ENCODE measurements around the gene MCEMP1. TPM values are rescaled to one million over a fixed set of nuclear protein-coding genes. Genes with fewer than 3 reads are reported as not detected.

The MCEMP1 gene
- not detected for total RNA-seq (2021; ENCODE audit: unreplicated experiment)
- not detected for polyA plus RNA-seq (2012; ENCODE audit: insufficient read length)
- not detected for Bru-seq, nascent RNA
- not detected for BruChase-seq, experiment 1, labeled RNA remaining after a 2-hour chase
- BruChase-seq, experiment 2, labeled RNA remaining after a 6-hour chase: not detected
- long read RNA-seq: 0 reads

DNA sequence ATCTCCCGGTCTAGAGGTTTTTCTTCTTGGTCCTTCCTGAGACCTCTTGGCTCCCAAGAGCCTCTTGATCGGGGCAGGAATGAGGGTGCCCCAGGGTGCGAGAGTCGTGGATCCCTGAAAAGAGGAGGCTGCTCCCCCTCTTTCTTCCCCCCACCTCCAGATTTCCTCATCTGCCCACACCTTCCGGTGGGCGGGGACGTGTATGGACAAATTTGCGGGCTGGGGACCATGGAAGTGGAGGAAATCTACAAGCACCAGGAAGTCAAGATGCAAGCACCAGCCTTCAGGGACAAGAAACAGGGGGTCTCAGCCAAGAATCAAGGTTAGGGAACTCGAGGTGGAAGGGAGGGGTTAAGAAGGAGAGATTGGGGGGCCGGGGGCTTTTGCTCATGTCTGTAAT is at the start of gene MCEMP1:
Gene MCEMP1 (plus strand): TSS at position 237 of the 400 bp plus-strand sequence. CDS start 31 bp downstream, at position 268.
- Histone ChIP-seq H3K27ac (ENCODE audit: low read length) (no peak within 1 kb of the TSS), H3K36me3 (ENCODE audit: control insufficient read depth, insufficient read depth, low read length) (no peaks in the 10 kb centered on the region; the same call in 1 of the 2 replicates), H3K27me3 (ENCODE audit: control insufficient read depth, insufficient read depth, low read length) (no peaks in the 10 kb centered on the region), H3K4me3 (ENCODE audit: low read depth in 2 of 2, low read length in 2 of 2) (no peak within 1 kb of the TSS), H3K4me1 (ENCODE audit: control insufficient read depth, insufficient read depth, low read length) (no peaks in the 10 kb centered on the region; the same call in 1 of the 2 replicates), H3K9me3 (ENCODE audit: control insufficient read depth, insufficient read depth, low read depth, low read length) (no peaks in the 10 kb centered on the region)
- ATAC-seq (no peak), DNase-seq (ENCODE audit: low read depth, low spot score) (no peak)
- in situ Hi-C loops (cut with HindIII; ENCODE audit: low pct_unique_long_range_greater_than_20kb, low sequenced_read_pairs): no loop called here
- POLR2A ChIA-PET: no interaction called here
- CTCF ChIA-PET: interaction anchor here (0.6 kb wide), 1 partner anchor 123 kb away, joined by 10 read pairs; no protein-coding TSS in a partner anchor
- intact Hi-C loops (cut with micrococcal nuclease; ENCODE audit: unreplicated experiment): no loop called here
- BruUV-seq (replicated peaks): no TSS peak
- TF ChIP-seq REST (IDR thresholded peaks at IDR 0.05; ENCODE audit: insufficient read depth in 1 of 2, low read depth in 2 of 2, low read length in 1 of 2) (no peak), SIN3A (IDR thresholded peaks at IDR 0.05; ENCODE audit: borderline replicate concordance, insufficient read depth, low read depth, low read length) (no peak), TCF7L2 (IDR thresholded peaks at IDR 0.05; ENCODE audit: low read depth, low read length) (no peak), POLR2AphosphoS5 (IDR thresholded peaks at IDR 0.05; ENCODE audit: low read depth, low read length) (no peak)
- TF ChIP-seq, protein P1, sequence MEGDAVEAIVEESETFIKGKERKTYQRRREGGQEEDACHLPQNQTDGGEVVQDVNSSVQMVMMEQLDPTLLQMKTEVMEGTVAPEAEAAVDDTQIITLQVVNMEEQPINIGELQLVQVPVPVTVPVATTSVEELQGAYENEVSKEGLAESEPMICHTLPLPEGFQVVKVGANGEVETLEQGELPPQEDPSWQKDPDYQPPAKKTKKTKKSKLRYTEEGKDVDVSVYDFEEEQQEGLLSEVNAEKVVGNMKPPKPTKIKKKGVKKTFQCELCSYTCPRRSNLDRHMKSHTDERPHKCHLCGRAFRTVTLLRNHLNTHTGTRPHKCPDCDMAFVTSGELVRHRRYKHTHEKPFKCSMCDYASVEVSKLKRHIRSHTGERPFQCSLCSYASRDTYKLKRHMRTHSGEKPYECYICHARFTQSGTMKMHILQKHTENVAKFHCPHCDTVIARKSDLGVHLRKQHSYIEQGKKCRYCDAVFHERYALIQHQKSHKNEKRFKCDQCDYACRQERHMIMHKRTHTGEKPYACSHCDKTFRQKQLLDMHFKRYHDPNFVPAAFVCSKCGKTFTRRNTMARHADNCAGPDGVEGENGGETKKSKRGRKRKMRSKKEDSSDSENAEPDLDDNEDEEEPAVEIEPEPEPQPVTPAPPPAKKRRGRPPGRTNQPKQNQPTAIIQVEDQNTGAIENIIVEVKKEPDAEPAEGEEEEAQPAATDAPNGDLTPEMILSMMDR (IDR thresholded peaks at IDR 0.05): no peak

DNA sequence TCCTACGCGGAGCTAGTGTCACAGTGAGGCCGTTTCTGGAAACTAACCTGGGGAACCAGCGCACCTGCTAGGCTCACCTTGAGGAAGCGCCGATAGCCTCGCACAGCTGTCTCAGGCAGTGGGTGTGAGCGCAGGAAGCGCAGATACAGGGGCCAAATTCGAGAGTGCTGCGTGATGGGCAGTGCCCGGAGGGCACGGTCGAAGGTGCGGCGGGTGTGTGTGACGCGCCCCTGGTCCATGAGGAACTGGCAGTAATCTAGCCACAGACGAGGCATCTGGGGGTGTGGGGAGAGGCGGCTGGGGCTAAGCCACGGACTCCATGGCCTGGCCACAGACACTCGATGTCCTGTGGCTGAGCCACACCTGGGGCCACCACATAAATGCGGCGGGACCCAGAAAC is 49.7 kb upstream of the MCEMP1 start:
- ATAC-seq: no peak
- no peak overlapping the region for H3K4me3 ChIP-seq (ENCODE audit: low read depth in 2 of 2, low read length in 2 of 2)
- in situ Hi-C loops (cut with HindIII; ENCODE audit: low pct_unique_long_range_greater_than_20kb, low sequenced_read_pairs): no loop called here
- TF ChIP-seq SIN3A (IDR thresholded peaks at IDR 0.05; ENCODE audit: borderline replicate concordance, insufficient read depth, low read depth, low read length): no peak
- TF ChIP-seq, protein P1 (IDR thresholded peaks at IDR 0.05): no peak
- no peak for TF ChIP-seq TCF7L2 (IDR thresholded peaks at IDR 0.05; ENCODE audit: low read depth, low read length)
- TF ChIP-seq POLR2AphosphoS5 (IDR thresholded peaks at IDR 0.05; ENCODE audit: low read depth, low read length): no peak
- no peak for TF ChIP-seq REST (IDR thresholded peaks at IDR 0.05; ENCODE audit: insufficient read depth in 1 of 2, low read depth in 2 of 2, low read length in 1 of 2)
- H3K4me1 ChIP-seq (ENCODE audit: control insufficient read depth, insufficient read depth, low read length): peaks cover 9% of the 10 kb centered on the region; the same call in 1 of the 2 replicates
- no peak overlapping the region for H3K27ac ChIP-seq (ENCODE audit: low read length)
- no peak for DNase-seq (ENCODE audit: low read depth, low spot score)
- no TSS peak for BruUV-seq (replicated peaks)
- peaks cover 11% of the 10 kb centered on the region; the same call in 1 of the 2 replicates for H3K36me3 ChIP-seq (ENCODE audit: control insufficient read depth, insufficient read depth, low read length)
- H3K9me3 ChIP-seq (ENCODE audit: control insufficient read depth, insufficient read depth, low read depth, low read length): no peaks in the 10 kb centered on the region
- ChIA-PET CTCF (no interaction called here), POLR2A (no interaction called here)
- H3K27me3 ChIP-seq (ENCODE audit: control insufficient read depth, insufficient read depth, low read length): no peaks in the 10 kb centered on the region
- intact Hi-C loops (cut with micrococcal nuclease; ENCODE audit: unreplicated experiment): no loop called here
